PC-9 (cell line): ENCODE data around the gene SUV39H2. TPM values are rescaled to one million over a fixed set of nuclear protein-coding genes. Genes with fewer than 3 reads are reported as not detected.

Experiments used
- BruUV-seq: library from RNA; stranded (reverse); fragments of 400-500 nt; replicated peaks from 2 replicates; lab custom pipeline; 2021; lab: Mats Ljungman, UMichigan
- CTCF ChIA-PET: fragments of 300-600 bp; sonication (Branson Sonifier 250); formaldehyde crosslinking; loops from one replicate; lab custom pipeline; 2022; ENCODE audit warnings: antibody characterized with exemption; lab: Charles Lee
- POLR2A ChIA-PET: fragments of 300-600 bp; sonication (Branson Sonifier 250); formaldehyde crosslinking; loops from one replicate; lab custom pipeline; 2022; ENCODE audit warnings: antibody characterized with exemption; ENCODE audit not compliant: unreplicated experiment; lab: Charles Lee
- DNase-seq, 2 experiments: peaks; one replicate each; pipeline versions ENCODE4 v3.0.0 to v3.0.0-alpha.2; 2015 to 2022; ENCODE audit warnings: mixed read lengths in 1 of 2
- H2AFZ ChIP-seq: fragments of 200-600 bp; sonication (generic); 2 replicates; pipeline ENCODE4 v1.8.1; 2017; ENCODE audit warnings: antibody characterized with exemption
- H3F3A ChIP-seq: fragments of 200-600 bp; sonication (generic); 2 replicates; pipeline ENCODE4 v1.8.1; 2017; ENCODE audit warnings: antibody characterized with exemption, mild to moderate bottlenecking, low read depth; ENCODE audit not compliant: insufficient read depth
- H3K27ac ChIP-seq: fragments of 200-600 bp; sonication (generic); 2 replicates; pipeline ENCODE4 v1.6.1; 2016; ENCODE audit warnings: mixed run types
- H3K27me3 ChIP-seq: fragments of 200-600 bp; sonication (generic); 2 replicates; pipeline ENCODE4 v1.6.1; 2016; ENCODE audit warnings: low read depth, mixed run types; ENCODE audit not compliant: insufficient read depth
- H3K36me3 ChIP-seq: fragments of 200-600 bp; sonication (generic); 2 replicates; pipeline ENCODE4 v1.6.1; 2016; ENCODE audit warnings: low read depth, mixed run types
- H3K4me1 ChIP-seq: fragments of 200-600 bp; sonication (generic); replicated peaks from 2 replicates; pipeline ENCODE4 v1.6.1; 2016; ENCODE audit warnings: mixed run types; ENCODE audit not compliant: insufficient read depth
- H3K4me2 ChIP-seq: fragments of 200-600 bp; sonication (generic); 2 replicates; pipeline ENCODE4 v1.6.1; 2017; ENCODE audit warnings: mixed run types
- H3K4me3 ChIP-seq: fragments of 200-600 bp; sonication (generic); 2 replicates; pipeline ENCODE4 v1.6.1; 2016; ENCODE audit warnings: mixed run types
- H3K79me2 ChIP-seq: fragments of 200-600 bp; sonication (generic); 2 replicates; pipeline ENCODE4 v1.6.1; 2017; ENCODE audit warnings: low read depth, mixed run types
- H3K9me2 ChIP-seq: fragments of 200-600 bp; sonication (generic); 2 replicates; pipeline ENCODE4 v1.8.1; 2017; ENCODE audit warnings: mild to moderate bottlenecking; ENCODE audit not compliant: insufficient read depth
- H3K9me3 ChIP-seq: fragments of 200-600 bp; sonication (generic); 2 replicates; pipeline ENCODE4 v1.8.1; 2016; ENCODE audit warnings: low read depth; ENCODE audit not compliant: insufficient read depth
- H4K20me1 ChIP-seq: fragments of 200-600 bp; sonication (generic); 2 replicates; pipeline ENCODE4 v1.8.1; 2017; ENCODE audit not compliant: insufficient read depth
- EZH2 ChIP-seq: fragments of 200-600 bp; sonication (generic); IDR thresholded peaks from 2 replicates; pipeline ENCODE4 v1.8.0; 2017; ENCODE audit warnings: antibody characterized with exemption, low read depth
- intact Hi-C: fragments of 100-400 bp; cut with micrococcal nuclease; formaldehyde crosslinking; loops from one replicate; pipeline ENCODE4 v1.10.0; 2022; ENCODE audit not compliant: unreplicated experiment
- total RNA-seq: library from RNA; stranded (reverse); gene quantifications from 2 replicates; pipeline ENCODE4 v1.2.3, GENCODE V29; 2021
- TF ChIP-seq, protein P1 (sequence below): fragments of 200-600 bp; sonication (generic); conservative IDR thresholded peaks from 2 replicates; pipeline ENCODE4 v1.6.1; 2017; ENCODE audit warnings: mixed run types, antibody characterized with exemption, mild to moderate bottlenecking, moderate library complexity

The SUV39H2 gene
- total RNA-seq, 1 experiment from 2014 or later: 20.9 TPM

DNA sequence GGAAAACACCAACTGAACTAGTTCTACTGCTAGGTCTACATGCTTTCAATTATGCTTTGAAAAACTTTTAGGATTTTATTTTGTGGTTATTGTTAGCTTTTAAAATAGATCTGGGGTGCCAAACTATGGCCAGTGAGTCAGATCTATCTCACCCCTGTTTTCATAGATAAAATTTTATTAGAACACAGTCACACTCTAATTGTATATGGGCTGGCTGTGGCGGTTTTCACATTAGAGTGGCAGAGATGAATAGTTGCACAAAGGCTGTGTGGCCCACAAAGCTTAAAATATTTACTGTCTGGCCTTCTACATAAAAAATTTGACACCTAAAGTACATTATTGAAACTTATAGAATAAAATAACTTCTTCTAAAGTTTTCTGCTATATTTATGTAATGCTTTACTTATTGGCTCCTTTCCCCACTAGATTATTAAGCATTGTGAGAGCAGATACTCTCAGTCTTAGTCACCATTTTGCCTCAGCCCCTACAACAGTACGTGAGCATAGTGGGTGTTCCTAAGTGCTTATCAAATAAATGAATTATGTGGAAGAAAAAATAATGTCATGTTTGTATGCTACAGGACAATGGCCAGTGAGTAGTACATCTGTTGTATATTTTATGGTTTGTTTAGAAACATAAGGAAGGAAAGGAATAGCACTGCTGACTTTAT is 5.4 kb upstream of the SUV39H2 start:
- peaks cover 9% of the 10 kb centered on the region for H3K4me1 ChIP-seq
- H3K9me2 ChIP-seq: no peaks in the 10 kb centered on the region
- ChIA-PET CTCF (no interaction called here), POLR2A (interaction anchor here (0.7 kb wide), 1 partner anchor 295 kb away, joined by 4 read pairs; the partner anchor contains the start of gene NMT2)
- H3K4me2 ChIP-seq: no peak overlapping the region
- peaks cover 8% of the 10 kb centered on the region; the same call in 1 of the 2 replicates for H3F3A ChIP-seq
- intact Hi-C loops: no loop called here
- H3K9me3 ChIP-seq: no peaks in the 10 kb centered on the region
- peaks cover 7% of the 10 kb centered on the region; the same call in 1 of the 2 replicates for H3K36me3 ChIP-seq
- H3K27ac ChIP-seq: no peak overlapping the region; the same call in 1 of the 2 replicates
- TF ChIP-seq, protein P1, sequence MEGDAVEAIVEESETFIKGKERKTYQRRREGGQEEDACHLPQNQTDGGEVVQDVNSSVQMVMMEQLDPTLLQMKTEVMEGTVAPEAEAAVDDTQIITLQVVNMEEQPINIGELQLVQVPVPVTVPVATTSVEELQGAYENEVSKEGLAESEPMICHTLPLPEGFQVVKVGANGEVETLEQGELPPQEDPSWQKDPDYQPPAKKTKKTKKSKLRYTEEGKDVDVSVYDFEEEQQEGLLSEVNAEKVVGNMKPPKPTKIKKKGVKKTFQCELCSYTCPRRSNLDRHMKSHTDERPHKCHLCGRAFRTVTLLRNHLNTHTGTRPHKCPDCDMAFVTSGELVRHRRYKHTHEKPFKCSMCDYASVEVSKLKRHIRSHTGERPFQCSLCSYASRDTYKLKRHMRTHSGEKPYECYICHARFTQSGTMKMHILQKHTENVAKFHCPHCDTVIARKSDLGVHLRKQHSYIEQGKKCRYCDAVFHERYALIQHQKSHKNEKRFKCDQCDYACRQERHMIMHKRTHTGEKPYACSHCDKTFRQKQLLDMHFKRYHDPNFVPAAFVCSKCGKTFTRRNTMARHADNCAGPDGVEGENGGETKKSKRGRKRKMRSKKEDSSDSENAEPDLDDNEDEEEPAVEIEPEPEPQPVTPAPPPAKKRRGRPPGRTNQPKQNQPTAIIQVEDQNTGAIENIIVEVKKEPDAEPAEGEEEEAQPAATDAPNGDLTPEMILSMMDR: no peak
- TF ChIP-seq EZH2: no peak
- no TSS peak for BruUV-seq
- H3K27me3 ChIP-seq: no peaks in the 10 kb centered on the region
- no peak overlapping the region for H2AFZ ChIP-seq
- H4K20me1 ChIP-seq: no peaks in the 10 kb centered on the region
- H3K79me2 ChIP-seq: peaks cover 21% of the 10 kb centered on the region
- no peak overlapping the region for H3K4me3 ChIP-seq
- no peak for DNase-seq

GRCh38 chr10:14875941-14876340 is 2.7 kb upstream of the SUV39H2 start:
- Histone ChIP-seq H2AFZ (no peak overlapping the region), H3K36me3 (peaks cover 5% of the 10 kb centered on the region; the same call in 1 of the 2 replicates), H3K27me3 (no peaks in the 10 kb centered on the region), H4K20me1 (no peaks in the 10 kb centered on the region; the same call in 1 of the 2 replicates), H3K4me1 (peaks cover 21% of the 10 kb centered on the region), H3K9me2 (no peaks in the 10 kb centered on the region), H3K4me2 (no peak overlapping the region), H3K79me2 (peaks cover 41% of the 10 kb centered on the region), H3K4me3 (no peak overlapping the region), H3K9me3 (no peaks in the 10 kb centered on the region), H3F3A (peaks cover 10% of the 10 kb centered on the region; the same call in 1 of the 2 replicates), H3K27ac (no peak overlapping the region)
- intact Hi-C loops: loop anchor here (5.0 kb wide), 1 partner anchor 76 kb away; the partner anchor contains the start of gene DCLRE1C
- no peak for DNase-seq
- BruUV-seq: no TSS peak
- POLR2A ChIA-PET: no interaction called here
- CTCF ChIA-PET: no interaction called here
- no peak for TF ChIP-seq EZH2
- TF ChIP-seq, protein P1: no peak

GRCh38 chr10:14876764-14877163 is 1.9 kb upstream of the SUV39H2 start:
- peak overlapping the region; percentile 87 for H3K4me2 ChIP-seq
- H2AFZ ChIP-seq: no peak overlapping the region
- H3K9me2 ChIP-seq: no peaks in the 10 kb centered on the region
- H3F3A ChIP-seq: peaks cover 10% of the 10 kb centered on the region; the same call in 1 of the 2 replicates
- H3K27ac ChIP-seq: no peak overlapping the region
- no TSS peak for BruUV-seq
- peaks cover 50% of the 10 kb centered on the region for H3K79me2 ChIP-seq
- TF ChIP-seq, protein P1: no peak
- no peak for TF ChIP-seq EZH2
- no peak for DNase-seq
- peak overlapping the region; percentile 67; the same call in 1 of the 2 replicates for H3K4me3 ChIP-seq
- H4K20me1 ChIP-seq: no peaks in the 10 kb centered on the region; the same call in 1 of the 2 replicates
- ChIA-PET POLR2A (no interaction called here), CTCF (no interaction called here)
- peaks cover 24% of the 10 kb centered on the region for H3K4me1 ChIP-seq
- H3K36me3 ChIP-seq: no peaks in the 10 kb centered on the region
- H3K9me3 ChIP-seq: no peaks in the 10 kb centered on the region
- intact Hi-C loops: loop anchor here (5.0 kb wide), 1 partner anchor 76 kb away; the partner anchor contains the start of gene DCLRE1C
- no peaks in the 10 kb centered on the region for H3K27me3 ChIP-seq
